Measurements from ENCODE around the gene PARK7.

Gene PARK7

DNA sequence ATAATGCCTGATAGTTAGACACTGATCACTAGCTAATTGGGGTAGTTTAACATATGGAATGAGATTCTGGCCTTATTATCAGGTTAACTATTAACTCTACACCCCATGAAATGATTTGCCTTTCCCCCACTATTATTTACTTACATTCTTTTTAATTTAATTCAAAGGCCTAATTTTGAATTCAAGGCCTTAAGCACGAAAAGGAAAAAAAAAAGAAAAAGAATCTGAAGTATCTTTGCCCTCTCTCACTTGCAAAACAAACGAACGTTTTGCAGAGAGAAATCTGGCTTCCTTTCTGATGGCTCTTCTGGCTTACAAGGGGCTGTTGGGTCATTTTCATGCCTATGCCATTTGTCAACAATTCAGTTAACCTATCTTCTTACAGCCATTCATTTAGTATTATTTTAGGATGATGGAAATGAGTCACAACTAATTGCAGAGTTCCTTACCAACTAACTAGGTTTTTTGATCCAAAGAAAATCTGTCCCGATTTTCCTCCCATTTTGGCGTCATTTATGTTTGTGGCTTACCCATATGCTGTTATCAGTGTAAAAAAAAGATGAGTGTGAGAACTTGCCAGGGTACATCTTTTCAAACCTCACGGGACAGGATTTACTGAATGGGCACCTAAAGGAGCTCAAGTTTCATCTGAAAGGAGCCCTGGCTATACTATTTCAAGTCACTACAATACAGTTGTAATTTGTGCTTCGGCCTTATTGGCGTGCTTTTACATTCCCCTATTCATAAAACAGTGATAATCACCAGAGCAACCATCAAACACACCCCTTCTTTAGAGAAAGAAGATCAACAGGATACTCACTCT is 66.4 kb downstream of the PARK7 start:
- no peak for DNase-seq
- in situ Hi-C loops (cut with HindIII; ENCODE audit: low pct_ligation_motif_present, low pct_unique_long_range_greater_than_20kb, low sequenced_read_pairs), result no loop called here

DNA sequence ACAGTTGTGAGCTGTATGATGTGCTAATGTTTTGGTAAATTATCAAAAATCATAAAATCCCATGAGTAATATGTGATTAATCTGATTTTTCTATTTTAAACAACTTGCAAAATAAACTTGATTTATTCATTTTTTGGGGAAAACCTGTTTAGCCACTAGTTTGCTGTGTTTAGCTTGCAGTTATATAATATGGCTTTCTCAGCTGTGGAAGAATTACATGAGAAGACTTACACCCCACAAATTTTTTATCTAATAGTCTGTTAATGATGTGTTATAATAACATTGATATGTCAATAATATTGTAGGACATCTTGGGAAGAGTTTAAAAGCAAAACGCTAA is 67.0 kb downstream of the PARK7 start:
- in situ Hi-C loops (cut with HindIII; ENCODE audit: low pct_ligation_motif_present, low pct_unique_long_range_greater_than_20kb, low sequenced_read_pairs), result no loop called here
- DNase-seq, result no peak

GRCh38 chr1:8031176-8031785 is 69.8 kb downstream of the PARK7 start:
- in situ Hi-C loops (cut with HindIII; ENCODE audit: low pct_ligation_motif_present, low pct_unique_long_range_greater_than_20kb, low sequenced_read_pairs), result no loop called here
- peak; percentile 41 for DNase-seq

GRCh38 chr1:8032366-8032910 is 70.9 kb downstream of the PARK7 start:
- DNase-seq, result no peak
- in situ Hi-C loops (cut with HindIII; ENCODE audit: low pct_ligation_motif_present, low pct_unique_long_range_greater_than_20kb, low sequenced_read_pairs), result no loop called here

DNA sequence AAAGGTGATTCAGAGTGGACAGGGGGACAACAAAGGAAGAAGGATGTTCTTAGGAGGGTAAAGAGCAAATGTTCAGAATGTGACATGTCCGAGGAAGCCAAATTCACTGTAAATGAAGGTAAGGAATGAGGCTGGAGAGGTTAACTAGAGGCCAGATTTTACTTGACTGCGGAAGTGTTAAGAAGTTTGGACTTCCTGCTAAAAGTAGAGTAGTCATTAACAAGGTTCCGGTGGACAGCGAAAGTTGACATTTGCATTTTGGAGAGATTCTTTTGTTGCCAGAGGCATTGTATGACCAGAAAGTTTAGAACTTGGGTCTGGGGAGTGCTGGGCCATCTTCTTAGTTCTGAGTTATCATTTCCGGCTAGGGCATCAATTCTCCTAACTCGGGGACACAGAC is 71.8 kb downstream of the PARK7 start:
- no peak for DNase-seq
- in situ Hi-C loops (cut with HindIII; ENCODE audit: low pct_ligation_motif_present, low pct_unique_long_range_greater_than_20kb, low sequenced_read_pairs), result no loop called here
